Keratinocyte (primary cell): ENCODE measurements around the gene SP7.

Experiments used
- EZH2 ChIP-seq: IDR thresholded peaks from one replicate; pipeline ENCODE4 v1.6.1; 2012; ENCODE audit warnings: inconsistent platforms, mild to moderate bottlenecking, low read length, moderate library complexity
- TF ChIP-seq, protein P1 (sequence below), 3 experiments: IDR thresholded peaks in 1 of 3; conservative IDR thresholded peaks in 1 of 3; optimal IDR thresholded peaks in 1 of 3; 2 replicates in 2 of 3; 3 replicates in 1 of 3; pipeline versions ENCODE3 to v1.5.1; 2011; ENCODE audit warnings: low read length in 3 of 3, mild to moderate bottlenecking in 3 of 3, moderate library complexity in 2 of 3, control low read depth in 1 of 3, inconsistent platforms in 1 of 3; ENCODE audit not compliant: insufficient read depth in 2 of 3; ENCODE audit errors: extremely low read depth in 1 of 3

- TF ChIP-seq, protein P1, sequence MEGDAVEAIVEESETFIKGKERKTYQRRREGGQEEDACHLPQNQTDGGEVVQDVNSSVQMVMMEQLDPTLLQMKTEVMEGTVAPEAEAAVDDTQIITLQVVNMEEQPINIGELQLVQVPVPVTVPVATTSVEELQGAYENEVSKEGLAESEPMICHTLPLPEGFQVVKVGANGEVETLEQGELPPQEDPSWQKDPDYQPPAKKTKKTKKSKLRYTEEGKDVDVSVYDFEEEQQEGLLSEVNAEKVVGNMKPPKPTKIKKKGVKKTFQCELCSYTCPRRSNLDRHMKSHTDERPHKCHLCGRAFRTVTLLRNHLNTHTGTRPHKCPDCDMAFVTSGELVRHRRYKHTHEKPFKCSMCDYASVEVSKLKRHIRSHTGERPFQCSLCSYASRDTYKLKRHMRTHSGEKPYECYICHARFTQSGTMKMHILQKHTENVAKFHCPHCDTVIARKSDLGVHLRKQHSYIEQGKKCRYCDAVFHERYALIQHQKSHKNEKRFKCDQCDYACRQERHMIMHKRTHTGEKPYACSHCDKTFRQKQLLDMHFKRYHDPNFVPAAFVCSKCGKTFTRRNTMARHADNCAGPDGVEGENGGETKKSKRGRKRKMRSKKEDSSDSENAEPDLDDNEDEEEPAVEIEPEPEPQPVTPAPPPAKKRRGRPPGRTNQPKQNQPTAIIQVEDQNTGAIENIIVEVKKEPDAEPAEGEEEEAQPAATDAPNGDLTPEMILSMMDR (optimal IDR thresholded peaks at IDR 0.05 in 1 of 3, IDR thresholded peaks at IDR 0.05 in 1 of 3, conservative IDR thresholded peaks at IDR 0.05 in 1 of 3; ENCODE audit: extremely low read depth in 1 of 3, insufficient read depth in 2 of 3, low read length in 3 of 3), result no peak
- TF ChIP-seq EZH2, result no peak
Measured at GRCh38 chr12:53344487-53344823, 8.3 kb upstream of the SP7 start.
